ENCODE results near the gene FAM169A.

Gene FAM169A

GRCh38 chr5:74738406-74738805, 127.8 kb downstream of the FAM169A start:
- no peaks in the 10 kb centered on the region for H3K27me3 Mint-ChIP-seq
- peaks cover 44% of the 10 kb centered on the region for H3K36me3 Mint-ChIP-seq (ENCODE audit: low read depth)
- H3K9me3 Mint-ChIP-seq: no peaks in the 10 kb centered on the region
- no peaks in the 10 kb centered on the region for H3K4me1 Mint-ChIP-seq (ENCODE audit: low read depth)
- H3K27ac Mint-ChIP-seq: no peak overlapping the region
- no peak overlapping the region for H3K4me3 Mint-ChIP-seq

DNA sequence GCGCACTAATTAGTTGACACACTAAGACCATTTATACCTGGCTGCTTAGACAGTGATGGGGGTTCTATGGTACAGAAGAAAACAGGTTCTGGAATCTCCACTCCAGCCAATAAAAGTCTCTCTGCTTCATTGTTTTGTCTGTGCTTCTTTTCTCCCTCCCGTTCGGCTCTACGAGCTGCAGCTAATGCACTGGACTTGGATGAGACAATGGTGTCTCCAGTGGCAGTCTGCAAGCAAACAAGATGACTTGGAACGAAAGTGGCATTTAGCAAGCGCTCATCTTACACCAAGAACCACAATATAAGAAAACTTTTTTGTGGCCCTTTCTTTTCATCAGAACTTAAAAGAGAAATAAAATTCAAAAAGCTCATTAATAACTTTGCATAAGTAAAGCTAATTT, 129.4 kb downstream of the FAM169A start:
- H3K9me3 Mint-ChIP-seq: no peaks in the 10 kb centered on the region
- no peaks in the 10 kb centered on the region for H3K4me1 Mint-ChIP-seq (ENCODE audit: low read depth)
- peaks cover 51% of the 10 kb centered on the region for H3K36me3 Mint-ChIP-seq (ENCODE audit: low read depth)
- no peaks in the 10 kb centered on the region for H3K27me3 Mint-ChIP-seq
- H3K27ac Mint-ChIP-seq: no peak overlapping the region
- H3K4me3 Mint-ChIP-seq: no peak overlapping the region

Data from stimulated activated naive CD8-positive, alpha-beta T cell treated with anti-CD3 and anti-CD28 coated beads, Interleukin-15, Interleukin-2, amounts not matched to agents 100 ng/mL and 50 ng/mL, for 24 hours (primary cell).